HepG2 (cell line): Measurements from ENCODE around the gene SP3. TPM values are rescaled to one million over a fixed set of nuclear protein-coding genes. Genes with fewer than 3 reads are reported as not detected.

Experiments used
- FOXK2 ChIP-seq: fragments of 450-650 bp; IDR thresholded peaks from 2 replicates; pipeline ENCODE4 v1.6.1; 2016
- HHEX ChIP-seq: IDR thresholded peaks from 2 replicates; pipeline ENCODE4 v1.6.1; 2016; ENCODE audit warnings: control low read depth
- IRF2 ChIP-seq: IDR thresholded peaks from 2 replicates; pipeline ENCODE4 v1.6.1; 2018; ENCODE audit warnings: missing genetic modification reagents, missing compliant biosample characterization
- KDM3A ChIP-seq: IDR thresholded peaks from 2 replicates; pipeline ENCODE4 v1.6.1; 2018; ENCODE audit warnings: low read depth, missing compliant biosample characterization
- MZF1 ChIP-seq: sonication (generic); formaldehyde crosslinking; IDR thresholded peaks from 2 replicates; pipeline ENCODE4 v1.8.1; 2023; ENCODE audit warnings: mild to moderate bottlenecking, missing genetic modification reagents, borderline replicate concordance
- PRMT3 ChIP-seq: sonication (generic); formaldehyde crosslinking; IDR thresholded peaks from 2 replicates; pipeline ENCODE4 v1.8.1; 2022; ENCODE audit warnings: low read depth, mild to moderate bottlenecking, moderate library complexity, missing genetic modification reagents, borderline replicate concordance
- SOX13 ChIP-seq, 3 experiments: fragments of 450-650 bp in 1 of 3; sonication (generic) in 1 of 3; formaldehyde crosslinking in 1 of 3; IDR thresholded peaks in 2 of 3; conservative IDR thresholded peaks in 1 of 3; 2 replicates each; pipeline versions ENCODE4 v1.5.0 to v1.6.1; 2016 to 2020; ENCODE audit warnings: antibody characterized with exemption in 1 of 3, mild to moderate bottlenecking in 1 of 3, missing compliant biosample characterization in 1 of 3, missing genetic modification reagents in 1 of 3, moderate library complexity in 1 of 3
- TARDBP ChIP-seq: sonication (generic); formaldehyde crosslinking; IDR thresholded peaks from 2 replicates; pipeline ENCODE4 v1.8.0; 2022; ENCODE audit warnings: mild to moderate bottlenecking, missing genetic modification reagents
- TRIM24 ChIP-seq: sonication (generic); formaldehyde crosslinking; IDR thresholded peaks from 2 replicates; pipeline ENCODE4 v1.8.0; 2022; ENCODE audit warnings: mild to moderate bottlenecking, missing genetic modification reagents
- U2AF2 ChIP-seq: fragments of 200-400 bp; formaldehyde crosslinking; IDR thresholded peaks from 2 replicates; pipeline ENCODE4 v1.6.1; 2017; ENCODE audit warnings: low read depth, mild to moderate bottlenecking, low read length
- ZNF329 ChIP-seq: sonication (generic); formaldehyde crosslinking; IDR thresholded peaks from 2 replicates; pipeline ENCODE4 v1.9.0; 2021; ENCODE audit warnings: low read depth, mild to moderate bottlenecking, missing genetic modification reagents
- polyA plus RNA-seq, 8 experiments: library from polyadenylated mRNA; depleted of rRNA in 3 of 8; stranded (reverse) in 7 of 8; unstranded in 1 of 8; fragments of >200 nt; fragmentation: Illumina TruSeq in 4 of 8; extraction: Trizol in 4 of 8; gene quantifications; 2 replicates each; pipeline versions ENCODE4 v1.2.1 to v1.2.3, GENCODE V29; 2011 to 2016; ENCODE audit warnings: low read depth in 4 of 8, missing spikeins in 1 of 8, mixed read lengths in 1 of 8; ENCODE audit not compliant: insufficient read depth in 1 of 8
- total RNA-seq, 5 experiments: library from RNA; depleted of rRNA; stranded (reverse); fragments of >200 nt; fragmentation: Illumina TruSeq; extraction: Trizol; gene quantifications; 2 replicates each; pipeline ENCODE4 v1.2.3, GENCODE V29; 2016; ENCODE audit warnings: low read depth in 1 of 5
- TF ChIP-seq, protein P1 (sequence below): sonication (generic); formaldehyde crosslinking; IDR thresholded peaks from 2 replicates; pipeline ENCODE4 v1.8.0; 2022; ENCODE audit warnings: missing genetic modification reagents, mild to moderate bottlenecking, moderate library complexity, borderline replicate concordance
- TF ChIP-seq, protein P2 (sequence below): sonication (generic); formaldehyde crosslinking; IDR thresholded peaks from 2 replicates; pipeline ENCODE4 v1.4.0; 2020; ENCODE audit warnings: missing genetic modification reagents, mild to moderate bottlenecking, borderline replicate concordance
- TF ChIP-seq, protein P3 (sequence below): IDR thresholded peaks from 2 replicates; pipeline ENCODE4 v1.6.1; 2016; ENCODE audit warnings: missing compliant biosample characterization, missing genetic modification reagents, borderline replicate concordance
- TF ChIP-seq, protein P4 (sequence below): sonication (generic); formaldehyde crosslinking; conservative IDR thresholded peaks from 2 replicates; pipeline ENCODE4 v1.4.0; 2020; ENCODE audit warnings: missing genetic modification reagents
- TF ChIP-seq, protein P5 (sequence below): sonication (generic); formaldehyde crosslinking; IDR thresholded peaks from 2 replicates; pipeline ENCODE4 v1.4.0; 2020; ENCODE audit warnings: missing genetic modification reagents

Gene SP3
- total and polyA plus RNA-seq, 2 of the 13 experiments (the other 11 are each of a cell fraction or from before 2014, with no cell fraction given): 57.3 to 132 TPM

DNA sequence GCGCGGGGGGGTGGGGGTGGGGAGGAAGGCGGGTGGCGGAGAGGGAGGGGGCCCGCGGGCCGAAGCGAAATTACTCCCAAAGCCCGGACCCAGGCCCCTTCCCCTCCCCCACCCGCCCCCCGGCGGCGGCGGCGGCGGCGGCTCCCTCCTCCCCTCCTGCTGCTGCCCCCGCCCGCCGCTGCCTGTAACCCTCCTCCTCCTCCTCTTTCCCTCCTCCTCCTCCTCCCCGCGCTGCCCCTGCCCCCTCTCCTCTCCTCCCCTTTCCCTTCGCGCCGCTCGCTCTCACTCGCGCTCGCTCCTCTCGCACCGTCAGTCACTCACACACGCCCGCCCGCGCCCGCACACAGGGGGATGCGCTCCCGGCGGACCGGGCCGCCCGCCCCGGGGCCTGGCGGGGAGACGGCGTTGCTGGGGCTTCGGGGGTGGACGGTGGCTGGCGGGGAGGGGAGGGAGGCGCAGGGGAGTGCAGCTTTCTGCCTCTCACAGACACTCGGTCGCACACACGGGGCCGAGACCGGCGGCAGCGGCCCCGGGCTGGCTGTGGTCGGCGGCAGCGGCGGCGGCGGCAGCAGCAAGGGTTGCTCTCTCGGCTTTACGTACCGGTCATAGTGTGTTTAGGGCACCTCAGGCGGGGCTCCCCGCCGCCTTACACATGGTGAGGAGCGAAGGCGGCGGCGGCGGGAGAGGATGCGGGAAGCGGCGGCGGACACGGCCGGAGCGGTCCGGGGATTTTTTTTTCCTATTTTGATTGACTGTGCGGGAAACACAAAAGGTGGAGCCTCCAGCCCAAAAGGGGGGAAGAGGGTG is 405 bp downstream of the SP3 start (continued):
- TF ChIP-seq, protein P1, sequence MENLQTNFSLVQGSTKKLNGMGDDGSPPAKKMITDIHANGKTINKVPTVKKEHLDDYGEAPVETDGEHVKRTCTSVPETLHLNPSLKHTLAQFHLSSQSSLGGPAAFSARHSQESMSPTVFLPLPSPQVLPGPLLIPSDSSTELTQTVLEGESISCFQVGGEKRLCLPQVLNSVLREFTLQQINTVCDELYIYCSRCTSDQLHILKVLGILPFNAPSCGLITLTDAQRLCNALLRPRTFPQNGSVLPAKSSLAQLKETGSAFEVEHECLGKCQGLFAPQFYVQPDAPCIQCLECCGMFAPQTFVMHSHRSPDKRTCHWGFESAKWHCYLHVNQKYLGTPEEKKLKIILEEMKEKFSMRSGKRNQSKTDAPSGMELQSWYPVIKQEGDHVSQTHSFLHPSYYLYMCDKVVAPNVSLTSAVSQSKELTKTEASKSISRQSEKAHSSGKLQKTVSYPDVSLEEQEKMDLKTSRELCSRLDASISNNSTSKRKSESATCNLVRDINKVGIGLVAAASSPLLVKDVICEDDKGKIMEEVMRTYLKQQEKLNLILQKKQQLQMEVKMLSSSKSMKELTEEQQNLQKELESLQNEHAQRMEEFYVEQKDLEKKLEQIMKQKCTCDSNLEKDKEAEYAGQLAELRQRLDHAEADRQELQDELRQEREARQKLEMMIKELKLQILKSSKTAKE (CRISPR knock-in tag): peak; percentile 64
- no peak for TF ChIP-seq KDM3A
- no peak for TF ChIP-seq U2AF2
- TF ChIP-seq ZNF329 (CRISPR knock-in tag): no peak
- TF ChIP-seq SOX13 (IDR thresholded peaks at IDR 0.05): no peak
- peak in 1 of 2 experiments; percentile 64; a peak in 1 of 4 replicates for TF ChIP-seq SOX13 (CRISPR knock-in tag; conservative IDR thresholded peaks at IDR 0.05 in 1 of 2, IDR thresholded peaks at IDR 0.05 in 1 of 2)
- TF ChIP-seq, protein P2, sequence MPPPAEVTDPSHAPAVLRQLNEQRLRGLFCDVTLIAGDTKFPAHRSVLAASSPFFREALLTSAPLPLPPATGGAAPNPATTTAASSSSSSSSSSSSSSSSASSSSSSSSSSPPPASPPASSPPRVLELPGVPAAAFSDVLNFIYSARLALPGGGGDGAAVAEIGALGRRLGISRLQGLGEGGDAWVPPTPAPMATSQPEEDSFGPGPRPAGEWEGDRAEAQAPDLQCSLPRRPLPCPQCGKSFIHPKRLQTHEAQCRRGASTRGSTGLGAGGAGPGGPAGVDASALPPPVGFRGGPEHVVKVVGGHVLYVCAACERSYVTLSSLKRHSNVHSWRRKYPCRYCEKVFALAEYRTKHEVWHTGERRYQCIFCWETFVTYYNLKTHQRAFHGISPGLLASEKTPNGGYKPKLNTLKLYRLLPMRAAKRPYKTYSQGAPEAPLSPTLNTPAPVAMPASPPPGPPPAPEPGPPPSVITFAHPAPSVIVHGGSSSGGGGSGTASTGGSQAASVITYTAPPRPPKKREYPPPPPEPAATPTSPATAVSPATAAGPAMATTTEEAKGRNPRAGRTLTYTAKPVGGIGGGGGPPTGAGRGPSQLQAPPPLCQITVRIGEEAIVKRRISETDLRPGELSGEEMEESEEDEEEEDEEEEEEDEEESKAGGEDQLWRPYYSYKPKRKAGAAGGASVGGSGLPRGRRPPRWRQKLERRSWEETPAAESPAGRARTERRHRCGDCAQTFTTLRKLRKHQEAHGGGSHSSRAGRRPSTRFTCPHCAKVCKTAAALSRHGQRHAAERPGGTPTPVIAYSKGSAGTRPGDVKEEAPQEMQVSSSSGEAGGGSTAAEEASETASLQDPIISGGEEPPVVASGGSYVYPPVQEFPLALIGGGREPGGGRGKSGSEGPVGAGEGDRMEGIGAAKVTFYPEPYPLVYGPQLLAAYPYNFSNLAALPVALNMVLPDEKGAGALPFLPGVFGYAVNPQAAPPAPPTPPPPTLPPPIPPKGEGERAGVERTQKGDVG: no peak
- TF ChIP-seq MZF1: no peak
- TF ChIP-seq PRMT3: no peak
- TF ChIP-seq, protein P3, sequence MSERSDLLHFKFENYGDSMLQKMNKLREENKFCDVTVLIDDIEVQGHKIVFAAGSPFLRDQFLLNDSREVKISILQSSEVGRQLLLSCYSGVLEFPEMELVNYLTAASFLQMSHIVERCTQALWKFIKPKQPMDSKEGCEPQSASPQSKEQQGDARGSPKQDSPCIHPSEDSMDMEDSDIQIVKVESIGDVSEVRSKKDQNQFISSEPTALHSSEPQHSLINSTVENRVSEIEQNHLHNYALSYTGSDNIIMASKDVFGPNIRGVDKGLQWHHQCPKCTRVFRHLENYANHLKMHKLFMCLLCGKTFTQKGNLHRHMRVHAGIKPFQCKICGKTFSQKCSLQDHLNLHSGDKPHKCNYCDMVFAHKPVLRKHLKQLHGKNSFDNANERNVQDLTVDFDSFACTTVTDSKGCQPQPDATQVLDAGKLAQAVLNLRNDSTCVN (CRISPR knock-in tag): no peak
- no peak for TF ChIP-seq IRF2 (CRISPR knock-in tag)
- TF ChIP-seq, protein P4, sequence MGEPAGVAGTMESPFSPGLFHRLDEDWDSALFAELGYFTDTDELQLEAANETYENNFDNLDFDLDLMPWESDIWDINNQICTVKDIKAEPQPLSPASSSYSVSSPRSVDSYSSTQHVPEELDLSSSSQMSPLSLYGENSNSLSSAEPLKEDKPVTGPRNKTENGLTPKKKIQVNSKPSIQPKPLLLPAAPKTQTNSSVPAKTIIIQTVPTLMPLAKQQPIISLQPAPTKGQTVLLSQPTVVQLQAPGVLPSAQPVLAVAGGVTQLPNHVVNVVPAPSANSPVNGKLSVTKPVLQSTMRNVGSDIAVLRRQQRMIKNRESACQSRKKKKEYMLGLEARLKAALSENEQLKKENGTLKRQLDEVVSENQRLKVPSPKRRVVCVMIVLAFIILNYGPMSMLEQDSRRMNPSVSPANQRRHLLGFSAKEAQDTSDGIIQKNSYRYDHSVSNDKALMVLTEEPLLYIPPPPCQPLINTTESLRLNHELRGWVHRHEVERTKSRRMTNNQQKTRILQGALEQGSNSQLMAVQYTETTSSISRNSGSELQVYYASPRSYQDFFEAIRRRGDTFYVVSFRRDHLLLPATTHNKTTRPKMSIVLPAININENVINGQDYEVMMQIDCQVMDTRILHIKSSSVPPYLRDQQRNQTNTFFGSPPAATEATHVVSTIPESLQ (CRISPR knock-in tag): no peak
- peak; percentile 42; the same call in 1 of the 2 replicates for TF ChIP-seq TARDBP (CRISPR knock-in tag)
- TF ChIP-seq HHEX: no peak
- no peak for TF ChIP-seq FOXK2
- TF ChIP-seq, protein P5, sequence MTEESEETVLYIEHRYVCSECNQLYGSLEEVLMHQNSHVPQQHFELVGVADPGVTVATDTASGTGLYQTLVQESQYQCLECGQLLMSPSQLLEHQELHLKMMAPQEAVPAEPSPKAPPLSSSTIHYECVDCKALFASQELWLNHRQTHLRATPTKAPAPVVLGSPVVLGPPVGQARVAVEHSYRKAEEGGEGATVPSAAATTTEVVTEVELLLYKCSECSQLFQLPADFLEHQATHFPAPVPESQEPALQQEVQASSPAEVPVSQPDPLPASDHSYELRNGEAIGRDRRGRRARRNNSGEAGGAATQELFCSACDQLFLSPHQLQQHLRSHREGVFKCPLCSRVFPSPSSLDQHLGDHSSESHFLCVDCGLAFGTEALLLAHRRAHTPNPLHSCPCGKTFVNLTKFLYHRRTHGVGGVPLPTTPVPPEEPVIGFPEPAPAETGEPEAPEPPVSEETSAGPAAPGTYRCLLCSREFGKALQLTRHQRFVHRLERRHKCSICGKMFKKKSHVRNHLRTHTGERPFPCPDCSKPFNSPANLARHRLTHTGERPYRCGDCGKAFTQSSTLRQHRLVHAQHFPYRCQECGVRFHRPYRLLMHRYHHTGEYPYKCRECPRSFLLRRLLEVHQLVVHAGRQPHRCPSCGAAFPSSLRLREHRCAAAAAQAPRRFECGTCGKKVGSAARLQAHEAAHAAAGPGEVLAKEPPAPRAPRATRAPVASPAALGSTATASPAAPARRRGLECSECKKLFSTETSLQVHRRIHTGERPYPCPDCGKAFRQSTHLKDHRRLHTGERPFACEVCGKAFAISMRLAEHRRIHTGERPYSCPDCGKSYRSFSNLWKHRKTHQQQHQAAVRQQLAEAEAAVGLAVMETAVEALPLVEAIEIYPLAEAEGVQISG (CRISPR knock-in tag): peak; percentile 28; the same call in 1 of the 2 replicates
- TF ChIP-seq TRIM24 (CRISPR knock-in tag): no peak
